Muscle layer of duodenum (tissue), 2 donors: ENCODE data around the gene COX11.

Experiments
- H3K27ac ChIP-seq: one replicate; pipeline ENCODE4 v1.7.0; 2013; ENCODE audit warnings: mild to moderate bottlenecking, low read length
- H3K27me3 ChIP-seq: one replicate; pipeline ENCODE4 v1.7.0; 2013; ENCODE audit warnings: low read depth, mild to moderate bottlenecking, control low read depth, low read length
- H3K36me3 ChIP-seq, 2 donors: one replicate each; pipeline ENCODE4 v1.7.0; 2013; ENCODE audit warnings: low read length in 2 of 2, control low read depth in 1 of 2, mild to moderate bottlenecking in 1 of 2; ENCODE audit not compliant: insufficient read depth in 2 of 2, control insufficient read depth in 1 of 2
- H3K4me1 ChIP-seq, 2 donors: one replicate each; pipeline ENCODE4 v1.7.0; 2013; ENCODE audit warnings: low read length in 2 of 2, mild to moderate bottlenecking in 2 of 2, control low read depth in 1 of 2, moderate library complexity in 1 of 2; ENCODE audit not compliant: insufficient read depth in 2 of 2, control insufficient read depth in 1 of 2
- H3K4me3 ChIP-seq, 2 donors: one replicate each; pipeline ENCODE4 v1.7.0; 2013; ENCODE audit warnings: low read length in 2 of 2, low read depth in 1 of 2, mild to moderate bottlenecking in 1 of 2
- H3K9me3 ChIP-seq, 2 donors: one replicate each; pipeline ENCODE4 v1.7.0; 2013; ENCODE audit warnings: low read length in 2 of 2, control low read depth in 1 of 2, mild to moderate bottlenecking in 1 of 2; ENCODE audit not compliant: control insufficient read depth in 1 of 2
- donor health status: healthy.

The COX11 gene

DNA sequence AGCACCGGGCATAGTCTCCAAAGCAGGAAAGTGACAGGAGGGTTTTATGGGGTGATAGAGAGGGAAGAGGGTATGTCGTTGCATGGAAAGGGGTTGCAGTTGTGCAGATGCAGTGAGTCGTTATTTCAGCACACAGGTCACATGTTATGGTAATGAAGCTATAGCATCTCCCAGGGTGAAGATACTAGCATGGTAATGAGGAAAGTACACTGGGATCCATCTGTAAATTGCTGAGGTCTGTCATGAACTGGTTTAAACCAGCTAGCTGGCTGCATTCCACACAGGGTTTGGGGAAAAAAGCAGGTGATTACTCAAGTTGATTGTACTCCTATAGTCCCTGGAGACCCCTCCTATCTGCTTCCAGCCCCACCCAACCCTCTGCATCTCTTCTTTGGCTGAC is 11.7 kb downstream of the COX11 start:
- Histone ChIP-seq H3K27ac (no peak overlapping the region), H3K36me3 (peaks cover 29 to 44% of the 10 kb centered on the region in 2 donors), H3K4me3 (no peak overlapping the region), H3K9me3 (no peaks in the 10 kb centered on the region), H3K4me1 (no peaks in the 10 kb centered on the region), H3K27me3 (no peaks in the 10 kb centered on the region)

DNA sequence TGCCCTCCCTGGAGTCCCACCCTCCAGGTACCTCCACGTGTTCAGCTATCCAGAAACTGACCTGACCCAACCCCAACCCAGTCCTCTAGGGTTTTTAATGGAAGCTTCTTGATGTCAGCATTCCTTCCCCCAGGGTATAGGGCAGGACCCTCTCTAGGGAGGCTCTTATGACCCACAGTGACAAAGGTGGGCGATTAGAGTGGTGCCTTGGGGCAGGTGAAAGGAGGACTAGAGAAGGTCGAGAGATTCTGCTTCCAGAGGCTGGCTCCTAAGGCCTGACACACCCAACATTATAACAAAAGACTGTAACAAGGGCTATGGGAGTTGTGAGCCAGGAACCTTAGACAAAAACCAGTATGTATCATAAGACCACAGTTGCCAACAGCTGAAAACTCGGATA is 17.2 kb downstream of the COX11 start:
- Histone ChIP-seq H3K4me1 (no peaks in the 10 kb centered on the region), H3K36me3 (peaks cover 8 to 15% of the 10 kb centered on the region in 2 donors), H3K9me3 (no peaks in the 10 kb centered on the region), H3K4me3 (no peak overlapping the region), H3K27ac (no peak overlapping the region), H3K27me3 (no peaks in the 10 kb centered on the region)

DNA sequence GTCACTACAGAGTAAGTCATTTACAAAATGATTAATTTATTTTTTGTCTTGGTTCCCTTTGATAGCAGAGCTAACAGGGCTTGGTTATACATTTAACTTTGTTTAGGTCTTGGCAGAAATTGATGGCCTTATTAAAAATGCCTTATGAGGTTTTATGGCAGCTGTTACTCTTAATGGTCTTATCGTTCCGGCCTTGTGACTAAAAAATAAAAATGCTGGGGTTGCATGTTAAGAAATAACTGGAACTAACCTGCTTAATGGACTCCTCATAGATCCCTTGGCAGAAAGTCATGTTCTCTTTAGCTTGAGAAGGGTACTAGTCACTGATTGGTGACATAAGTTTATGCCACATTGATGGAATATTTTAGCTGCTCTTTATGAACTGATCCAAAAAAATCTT is 18.3 kb downstream of the COX11 start:
- no peaks in the 10 kb centered on the region for H3K4me1 ChIP-seq
- no peaks in the 10 kb centered on the region for H3K27me3 ChIP-seq
- no peak overlapping the region for H3K4me3 ChIP-seq
- H3K9me3 ChIP-seq, result no peaks in the 10 kb centered on the region
- no peak overlapping the region for H3K27ac ChIP-seq
- H3K36me3 ChIP-seq, result peaks cover 4 to 15% of the 10 kb centered on the region in 2 donors

- Histone ChIP-seq H3K36me3 (peaks cover 0 to 8% of the 10 kb centered on the region in 2 donors), H3K4me3 (no peak overlapping the region), H3K4me1 (no peaks in the 10 kb centered on the region), H3K9me3 (no peaks in the 10 kb centered on the region), H3K27me3 (no peaks in the 10 kb centered on the region), H3K27ac (no peak overlapping the region)
Observed at GRCh38 chr17:54948380-54948779, 20.1 kb downstream of the COX11 start.

DNA sequence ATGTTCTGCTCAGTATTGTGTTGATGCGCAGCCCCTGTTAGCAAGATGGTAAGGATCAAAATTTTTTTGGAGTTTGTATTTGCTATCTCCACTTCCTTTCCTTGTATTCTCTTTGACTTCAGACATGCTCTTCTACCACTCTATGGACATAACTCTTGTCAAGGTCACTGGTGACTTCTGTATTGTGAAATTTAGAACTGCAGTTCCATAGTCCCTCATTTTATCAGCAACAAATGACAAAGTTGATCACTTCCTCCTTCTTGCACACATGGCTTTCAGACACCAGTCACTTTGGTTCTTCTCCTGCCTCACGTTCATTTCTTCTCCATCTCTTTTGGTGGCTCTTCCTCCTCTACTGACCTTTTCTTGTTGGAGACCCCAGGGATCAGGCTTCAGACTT is 21.1 kb downstream of the COX11 start:
- H3K27ac ChIP-seq, result no peak overlapping the region
- H3K4me3 ChIP-seq, result no peak overlapping the region
- peaks cover 0 to 5% of the 10 kb centered on the region in 2 donors for H3K36me3 ChIP-seq
- no peaks in the 10 kb centered on the region for H3K4me1 ChIP-seq
- H3K27me3 ChIP-seq, result no peaks in the 10 kb centered on the region
- H3K9me3 ChIP-seq, result no peaks in the 10 kb centered on the region

GRCh38 chr17:54945671-54946070 is 22.8 kb downstream of the COX11 start:
- H3K36me3 ChIP-seq, result no peaks in the 10 kb centered on the region

DNA sequence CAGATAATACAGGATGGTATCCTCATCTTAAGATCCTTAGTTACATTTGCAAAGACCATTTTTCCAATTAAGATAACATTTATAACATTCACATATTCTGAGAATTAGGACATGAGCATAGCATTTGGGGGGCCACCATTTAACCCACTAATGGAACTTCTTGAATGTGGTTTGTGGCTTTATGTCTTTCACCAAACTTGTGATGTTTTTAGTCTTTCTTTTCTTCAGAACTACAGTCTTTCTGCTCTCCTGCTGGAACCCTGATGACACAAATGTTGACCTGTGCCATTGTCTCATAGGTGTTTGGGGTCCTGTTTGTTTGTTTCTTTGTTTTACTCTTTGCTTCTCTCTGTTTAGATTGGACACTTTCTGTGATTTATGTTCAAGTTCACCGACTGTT is 23.2 kb downstream of the COX11 start:
- H3K4me3 ChIP-seq, result no peak overlapping the region
- H3K36me3 ChIP-seq, result no peaks in the 10 kb centered on the region
- no peaks in the 10 kb centered on the region for H3K27me3 ChIP-seq
- H3K9me3 ChIP-seq, result no peaks in the 10 kb centered on the region
- no peak overlapping the region for H3K27ac ChIP-seq
- no peaks in the 10 kb centered on the region for H3K4me1 ChIP-seq

More at GRCh38 chr17:54945671-54946070, 22.8 kb downstream of the COX11 start:
- Histone ChIP-seq H3K27me3 (no peaks in the 10 kb centered on the region), H3K4me3 (no peak overlapping the region), H3K4me1 (no peaks in the 10 kb centered on the region), H3K9me3 (no peaks in the 10 kb centered on the region), H3K27ac (no peak overlapping the region)

DNA sequence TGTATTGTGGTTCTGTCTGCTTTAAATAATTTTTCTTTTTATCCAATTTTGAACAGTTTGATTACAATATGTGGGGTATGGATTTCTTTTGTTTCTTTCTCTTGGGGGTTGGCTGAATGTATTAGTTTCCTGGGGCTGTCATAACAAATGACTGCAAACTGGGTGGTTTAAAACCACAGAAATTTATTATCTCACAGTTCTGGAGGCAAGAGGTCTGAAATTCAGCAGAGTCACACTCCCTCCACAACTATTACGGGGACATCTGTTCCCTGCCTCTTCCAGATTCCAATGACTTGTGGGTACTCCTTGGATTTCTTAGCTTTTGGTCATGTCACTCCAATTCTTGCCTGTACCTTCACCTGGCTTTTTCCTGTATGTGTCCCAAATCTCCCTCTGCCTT is 23.7 kb downstream of the COX11 start:
- H3K9me3 ChIP-seq, result no peaks in the 10 kb centered on the region
- no peaks in the 10 kb centered on the region for H3K4me1 ChIP-seq
- no peak overlapping the region for H3K4me3 ChIP-seq
- H3K27me3 ChIP-seq, result no peaks in the 10 kb centered on the region
- H3K36me3 ChIP-seq, result no peaks in the 10 kb centered on the region
- H3K27ac ChIP-seq, result no peak overlapping the region

DNA sequence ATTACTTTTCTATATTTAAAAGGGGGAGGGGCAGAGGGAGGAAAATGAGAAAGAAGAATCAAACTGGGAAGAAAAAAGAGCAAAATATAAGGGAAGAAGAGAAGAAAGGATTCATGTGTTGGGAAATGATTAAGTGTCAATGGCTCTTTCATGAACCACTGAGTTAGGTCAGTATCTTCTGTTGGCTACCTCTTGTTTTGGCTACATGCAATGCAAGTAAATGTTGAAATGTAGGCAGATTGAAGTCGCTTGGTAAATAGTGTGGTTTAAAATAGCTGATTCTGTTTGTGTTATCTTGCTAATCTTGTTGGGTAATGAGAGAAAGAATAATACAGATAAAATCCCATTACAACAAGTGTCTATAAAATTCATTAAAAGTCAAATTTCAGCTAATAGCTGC is 27.2 kb downstream of the COX11 start:
- Histone ChIP-seq H3K27ac (no peak overlapping the region), H3K36me3 (peaks cover 6 to 9% of the 10 kb centered on the region in 2 donors), H3K4me3 (no peak overlapping the region), H3K4me1 (no peaks in the 10 kb centered on the region), H3K9me3 (no peaks in the 10 kb centered on the region), H3K27me3 (no peaks in the 10 kb centered on the region)

- Histone ChIP-seq H3K4me3 (no peak overlapping the region), H3K27me3 (no peaks in the 10 kb centered on the region), H3K4me1 (no peaks in the 10 kb centered on the region), H3K9me3 (no peaks in the 10 kb centered on the region), H3K27ac (no peak overlapping the region), H3K36me3 (peaks cover 9 to 30% of the 10 kb centered on the region in 2 donors)
Observed at GRCh38 chr17:54937426-54937825, 31.0 kb downstream of the COX11 start.

DNA sequence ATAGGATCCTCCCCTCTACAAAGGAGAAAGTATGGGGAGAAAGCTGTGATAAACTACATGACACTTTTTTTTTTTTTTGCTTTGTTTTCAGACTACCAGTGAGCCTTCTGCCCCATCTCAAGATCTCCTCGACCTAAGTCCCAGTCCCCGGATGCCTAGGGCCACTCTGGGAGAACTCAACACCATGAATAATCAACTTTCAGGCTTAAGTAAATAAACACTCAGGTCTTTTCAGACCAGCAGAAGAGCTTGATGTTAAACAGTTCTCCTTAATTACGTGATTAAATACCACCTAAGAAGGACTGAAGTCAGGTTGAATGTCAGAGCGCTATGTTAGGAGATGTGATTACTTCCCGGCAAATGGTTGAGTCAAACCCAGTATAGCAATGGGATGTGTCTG is 31.4 kb downstream of the COX11 start:
- H3K4me1 ChIP-seq, result no peaks in the 10 kb centered on the region
- H3K27ac ChIP-seq, result no peak overlapping the region
- H3K4me3 ChIP-seq, result no peak overlapping the region
- H3K36me3 ChIP-seq, result peaks cover 9 to 30% of the 10 kb centered on the region in 2 donors
- no peaks in the 10 kb centered on the region for H3K27me3 ChIP-seq
- H3K9me3 ChIP-seq, result no peaks in the 10 kb centered on the region

GRCh38 chr17:54935471-54935870 is 33.0 kb downstream of the COX11 start:
- Histone ChIP-seq H3K4me1 (no peaks in the 10 kb centered on the region), H3K9me3 (no peaks in the 10 kb centered on the region), H3K4me3 (no peak overlapping the region), H3K36me3 (peaks cover 9 to 30% of the 10 kb centered on the region in 2 donors), H3K27me3 (no peaks in the 10 kb centered on the region), H3K27ac (no peak overlapping the region)
